GM06990 (cell line): ENCODE results near the gene MAPK8IP1.
A peak's percentile ranks its signal among the peaks of the same experiment; 100 is the strongest.

Experiments
- DNase-seq: peaks from one replicate; pipeline ENCODE4 v3.0.0-alpha.2; 2011; ENCODE audit not compliant: insufficient read length; ENCODE audit errors: extremely low read depth
- H3K27me3 ChIP-seq: replicated peaks from 2 replicates; pipeline ENCODE4 v1.6.0; 2011; ENCODE audit warnings: low read length; ENCODE audit not compliant: control insufficient read depth, insufficient read depth
- H3K36me3 ChIP-seq: 2 replicates; pipeline ENCODE4 v1.5.1; 2011; ENCODE audit warnings: low read length; ENCODE audit not compliant: control insufficient read depth, insufficient read depth
- H3K4me3 ChIP-seq: replicated peaks from 2 replicates; pipeline ENCODE4 v1.5.1; 2011; ENCODE audit warnings: low read depth, mild to moderate bottlenecking, control low read depth, low read length
- CTCF ChIP-seq: IDR thresholded peaks from 2 replicates; pipeline ENCODE4 v1.5.1; 2011; ENCODE audit warnings: low read length, control low read depth, mild to moderate bottlenecking, inconsistent platforms; ENCODE audit not compliant: insufficient read depth, poor library complexity, severe bottlenecking

The MAPK8IP1 gene

GRCh38 chr11:45846174-45846675 is 39.2 kb upstream of the MAPK8IP1 start:
- no peak for DNase-seq
- Histone ChIP-seq H3K27me3 (no peaks in the 10 kb centered on the region), H3K36me3 (no peaks in the 10 kb centered on the region), H3K4me3 (no peak overlapping the region)
- TF ChIP-seq CTCF, result no peak

- Histone ChIP-seq H3K36me3 (no peaks in the 10 kb centered on the region), H3K27me3 (no peaks in the 10 kb centered on the region), H3K4me3 (peak within 1 kb of the TSS; percentile 95)
- DNase-seq, result peak; percentile 96
- TF ChIP-seq CTCF, result no peak
Observed at GRCh38 chr11:45846974-45847910, 38.2 kb upstream of the MAPK8IP1 start, which contains the start of gene CRY2. Gene CRY2, plus strand, starts transcription at chr11:45847475. Its CDS starts 16 bp downstream, at chr11:45847491.

- Histone ChIP-seq H3K27me3 (no peaks in the 10 kb centered on the region), H3K4me3 (peak overlapping the region; percentile 95), H3K36me3 (no peaks in the 10 kb centered on the region)
- DNase-seq, result peak; percentile 56
- TF ChIP-seq CTCF, result no peak
Observed at GRCh38 chr11:45847911-45848316, 37.5 kb upstream of the MAPK8IP1 start.

GRCh38 chr11:45848654-45849081 is 36.8 kb upstream of the MAPK8IP1 start:
- peak overlapping the region; percentile 95; the same call in 1 of the 2 replicates for H3K4me3 ChIP-seq
- no peaks in the 10 kb centered on the region for H3K27me3 ChIP-seq
- H3K36me3 ChIP-seq, result no peaks in the 10 kb centered on the region
- no peak for TF ChIP-seq CTCF
- DNase-seq, result no peak

- TF ChIP-seq CTCF, result no peak
- no peak overlapping the region for H3K4me3 ChIP-seq
- H3K36me3 ChIP-seq, result no peaks in the 10 kb centered on the region
- no peak for DNase-seq
- no peaks in the 10 kb centered on the region for H3K27me3 ChIP-seq
Observed at GRCh38 chr11:45850446-45850845, 35.0 kb upstream of the MAPK8IP1 start.
